Neural cell (in vitro differentiated cells): ENCODE results near the gene RTN4RL1.

Source experiments
- CTCF ChIP-seq: fragments of 450-650 bp; IDR thresholded peaks from 2 replicates; pipeline ENCODE4 v1.5.1; 2014; ENCODE audit warnings: antibody characterized with exemption, mild to moderate bottlenecking, moderate library complexity; ENCODE audit not compliant: poor library complexity, severe bottlenecking
- MXI1 ChIP-seq: fragments of 450-650 bp; conservative IDR thresholded peaks from 2 replicates; pipeline ENCODE4 v1.6.1; 2014; ENCODE audit warnings: antibody characterized with exemption, mild to moderate bottlenecking; ENCODE audit not compliant: poor library complexity, severe bottlenecking
- RAD21 ChIP-seq: fragments of 450-650 bp; conservative IDR thresholded peaks from 2 replicates; pipeline ENCODE4 v1.6.1; 2014; ENCODE audit warnings: antibody characterized with exemption, mild to moderate bottlenecking, moderate library complexity

- TF ChIP-seq MXI1 (no peak), CTCF (no peak), RAD21 (no peak)
Observed at GRCh38 chr17:1898872-1899271, 126.3 kb downstream of the RTN4RL1 start.
